H1 (cell line): ENCODE data around the gene RASAL2. TPM values are rescaled to one million over a fixed set of nuclear protein-coding genes. Genes with fewer than 3 reads are reported as not detected.

Source experiments
- ATF3 ChIP-seq: IDR thresholded peaks from 2 replicates; pipeline ENCODE4 v1.6.1; 2011; ENCODE audit warnings: low read depth, mild to moderate bottlenecking, low read length; ENCODE audit not compliant: insufficient read depth
- FOSL1 ChIP-seq: IDR thresholded peaks from 2 replicates; pipeline ENCODE4 v1.6.1; 2011; ENCODE audit warnings: mild to moderate bottlenecking, low read depth, low read length, moderate library complexity; ENCODE audit not compliant: insufficient read depth
- GABPA ChIP-seq: IDR thresholded peaks from 2 replicates; pipeline ENCODE4 v1.6.1; 2011; ENCODE audit warnings: mild to moderate bottlenecking, low read length, moderate library complexity, borderline replicate concordance; ENCODE audit not compliant: insufficient read depth
- KDM1A ChIP-seq: fragments of 200-600, 300-600 bp; sonication (generic); IDR thresholded peaks from 2 replicates; pipeline ENCODE4 v1.7.1; 2016; ENCODE audit warnings: mild to moderate bottlenecking, low read length, borderline replicate concordance
- NANOG ChIP-seq: IDR thresholded peaks from 2 replicates; pipeline ENCODE4 v1.6.1; 2011; ENCODE audit warnings: low read length, low read depth, mild to moderate bottlenecking, inconsistent platforms; ENCODE audit not compliant: insufficient read depth, poor library complexity, severe bottlenecking
- RBBP5 ChIP-seq: IDR thresholded peaks from 2 replicates; pipeline ENCODE4 v1.7.1; 2012; ENCODE audit warnings: low read depth, mild to moderate bottlenecking, inconsistent platforms, low read length, moderate library complexity, borderline replicate concordance
- RXRA ChIP-seq: IDR thresholded peaks from 2 replicates; pipeline ENCODE4 v1.6.1; 2011; ENCODE audit warnings: low read depth, mild to moderate bottlenecking, low read length, moderate library complexity; ENCODE audit not compliant: insufficient read depth
- polyA plus RNA-seq, 7 experiments: library from polyadenylated mRNA; depleted of rRNA in 3 of 7; stranded (reverse) in 5 of 7; unstranded in 2 of 7; fragments of >200 nt in 5 of 7; fragments of 200-250 nt in 2 of 7; gene quantifications; 1 replicate in 5 of 7; 2 replicates in 1 of 7; 4 replicates in 1 of 7; pipeline versions ENCODE4 v1.2.1 to v1.2.3, GENCODE V29; 2011 to 2013; ENCODE audit warnings: missing spikeins in 2 of 7, mixed read lengths in 2 of 7
- total RNA-seq: library from RNA; stranded (reverse); fragmentation: NEBNext Ultra II Directional; extraction: Animal tissue kit (Norgen Biotek cat#: 25700); gene quantifications from 2 replicates; pipeline ENCODE4 v1.2.1, GENCODE V29; 2021

Gene RASAL2
- total and polyA plus RNA-seq, 2 of the 8 experiments (the other 6 are each of a cell fraction or from before 2014, with no cell fraction given), result 15.9 to 32.5 TPM

DNA sequence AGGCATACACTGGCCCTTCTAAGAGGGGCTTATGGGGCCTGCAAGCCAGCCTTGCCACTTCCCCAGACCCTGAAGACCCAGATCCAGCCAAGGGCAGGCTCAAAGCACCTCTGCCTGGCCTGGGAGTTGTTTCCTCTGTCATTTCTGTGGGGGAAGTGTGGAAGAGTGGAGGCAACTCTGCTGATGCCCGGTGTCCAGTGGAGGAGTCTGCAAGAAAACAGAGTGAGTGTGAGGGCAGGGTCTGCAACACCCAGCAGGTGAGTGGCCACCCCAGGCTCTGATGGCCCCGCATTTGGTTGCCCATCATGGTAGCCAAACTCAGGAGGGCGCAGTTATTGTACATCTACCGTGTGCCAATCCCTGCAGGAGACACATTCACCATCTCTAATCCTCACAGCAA lies 394.5 kb downstream of the RASAL2 start (continued):
- TF ChIP-seq RXRA (no peak), ATF3 (no peak), NANOG (no peak), FOSL1 (no peak), GABPA (no peak), RBBP5 (no peak), KDM1A (no peak)
- TF ChIP-seq, all 59 proteins: peak for 0
